Measurements from ENCODE around the gene MCF2L2. TPM values are rescaled to one million over a fixed set of nuclear protein-coding genes. Genes with fewer than 3 reads are reported as not detected.

The MCF2L2 gene
- total and polyA plus RNA-seq, 2 experiments from 2014 or later, result 6.7 to 14.6 TPM

DNA sequence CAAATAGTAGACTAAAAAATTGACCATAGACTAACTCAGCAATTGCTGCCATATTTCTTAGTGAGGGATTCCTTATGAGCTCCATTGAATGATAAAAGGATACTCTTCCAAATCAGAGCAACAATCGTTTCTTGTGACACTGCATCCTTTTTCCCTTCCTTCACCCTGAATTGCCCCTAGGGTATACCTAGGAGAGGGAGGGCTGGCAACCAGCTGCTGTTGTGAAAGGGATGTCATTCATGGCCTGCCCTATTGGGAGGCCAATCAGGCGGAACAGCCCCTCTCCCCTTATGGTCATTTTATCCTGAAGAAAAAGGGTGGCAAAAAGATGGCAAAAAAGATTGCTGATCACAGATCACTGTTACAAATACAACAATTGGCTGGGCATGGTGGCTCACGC, 149.0 kb downstream of the MCF2L2 start:
- TF ChIP-seq NANOG (IDR thresholded peaks at IDR 0.05; ENCODE audit: borderline replicate concordance), result no peak
- TF ChIP-seq EZH2 (IDR thresholded peaks at IDR 0.05; ENCODE audit: low read depth, unreplicated experiment), result no peak
- Histone ChIP-seq H3K27ac (ENCODE audit: low read depth) (no peak overlapping the region), H3K36me3 (ENCODE audit: insufficient read depth) (no peaks in the 10 kb centered on the region), H3K27me3 (ENCODE audit: insufficient read depth) (no peaks in the 10 kb centered on the region), H3F3A (replicated peaks; ENCODE audit: low read depth) (no peaks in the 10 kb centered on the region), H2AFZ (no peak overlapping the region), H3K9me2 (ENCODE audit: insufficient read depth) (no peaks in the 10 kb centered on the region), H3K4me3 (no peak overlapping the region), H4K20me1 (replicated peaks; ENCODE audit: insufficient read depth) (no peaks in the 10 kb centered on the region), H3K4me2 (no peak overlapping the region), H3K4me1 (ENCODE audit: insufficient read depth) (peaks cover 8% of the 10 kb centered on the region; the same call in 1 of the 2 replicates), H3K79me2 (replicated peaks; ENCODE audit: insufficient read depth) (no peaks in the 10 kb centered on the region)
- Mint-ChIP-seq H3K36me3 (ENCODE audit: low read depth) (peaks cover 3% of the 10 kb centered on the region; the same call in 1 of the 3 replicates), H3K4me3 (no peak overlapping the region), H3K9me3 (no peaks in the 10 kb centered on the region), H3K27me3 (ENCODE audit: insufficient read depth, low read depth, poor library complexity) (no peaks in the 10 kb centered on the region), H3K27ac (no peak overlapping the region), H3K4me1 (peaks cover 7% of the 10 kb centered on the region)
- ATAC-seq (peak; percentile 74), DNase-seq (ENCODE audit: low spot score) (no peak)

DNA sequence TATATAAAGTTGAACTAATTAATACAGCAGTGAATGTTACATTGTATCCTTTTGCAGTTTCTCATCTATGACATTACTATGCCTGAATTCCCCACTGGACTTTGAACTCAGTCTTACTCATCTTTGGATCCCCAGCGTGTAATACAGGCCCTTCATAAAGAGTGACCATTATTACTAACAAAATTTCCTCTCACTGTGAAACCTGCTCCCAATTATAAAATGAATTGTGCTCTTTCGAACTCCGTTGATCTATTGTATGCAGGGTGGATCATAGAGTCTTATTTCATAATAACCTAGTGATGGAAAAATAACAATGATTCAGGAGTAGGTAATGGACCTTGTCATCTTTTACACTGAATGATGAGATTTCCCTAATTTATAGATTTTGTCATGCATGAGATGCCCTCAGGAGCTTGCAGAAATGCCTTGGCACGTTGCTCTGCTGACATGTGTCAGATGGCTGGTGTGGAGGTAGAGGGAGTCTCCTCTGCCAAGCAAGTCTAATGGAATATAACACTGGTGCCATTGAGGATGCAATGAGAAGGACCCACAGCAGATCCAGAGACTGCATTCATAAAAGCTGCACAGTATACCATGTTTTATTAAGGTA, 149.8 kb downstream of the MCF2L2 start:
- Histone ChIP-seq H2AFZ (no peak overlapping the region), H3K79me2 (replicated peaks; ENCODE audit: insufficient read depth) (no peaks in the 10 kb centered on the region), H3K27ac (ENCODE audit: low read depth) (no peak overlapping the region), H3K36me3 (ENCODE audit: insufficient read depth) (no peaks in the 10 kb centered on the region), H3K4me3 (no peak overlapping the region), H3K4me2 (no peak overlapping the region), H3K9me2 (ENCODE audit: insufficient read depth) (no peaks in the 10 kb centered on the region), H4K20me1 (replicated peaks; ENCODE audit: insufficient read depth) (no peaks in the 10 kb centered on the region), H3K4me1 (ENCODE audit: insufficient read depth) (peaks cover 8% of the 10 kb centered on the region; the same call in 1 of the 2 replicates), H3F3A (replicated peaks; ENCODE audit: low read depth) (no peaks in the 10 kb centered on the region), H3K27me3 (ENCODE audit: insufficient read depth) (no peaks in the 10 kb centered on the region)
- H3K36me3 Mint-ChIP-seq (ENCODE audit: low read depth), result no peaks in the 10 kb centered on the region
- H3K4me1 Mint-ChIP-seq, result peaks cover 7% of the 10 kb centered on the region
- DNase-seq (ENCODE audit: low spot score), result no peak
- no peak for ATAC-seq
- no peak overlapping the region for H3K4me3 Mint-ChIP-seq
- no peaks in the 10 kb centered on the region for H3K9me3 Mint-ChIP-seq
- no peaks in the 10 kb centered on the region for H3K27me3 Mint-ChIP-seq (ENCODE audit: insufficient read depth, low read depth, poor library complexity)
- TF ChIP-seq POLR2AphosphoS5 (IDR thresholded peaks at IDR 0.05; ENCODE audit: low read depth), result no peak
- TF ChIP-seq ZNF331 (CRISPR knock-in tag; IDR thresholded peaks at IDR 0.05; ENCODE audit: low read depth), result no peak
- no peak for TF ChIP-seq CREB1 (CRISPR knock-in tag; IDR thresholded peaks at IDR 0.05; ENCODE audit: low read depth)
- TF ChIP-seq, protein P1, sequence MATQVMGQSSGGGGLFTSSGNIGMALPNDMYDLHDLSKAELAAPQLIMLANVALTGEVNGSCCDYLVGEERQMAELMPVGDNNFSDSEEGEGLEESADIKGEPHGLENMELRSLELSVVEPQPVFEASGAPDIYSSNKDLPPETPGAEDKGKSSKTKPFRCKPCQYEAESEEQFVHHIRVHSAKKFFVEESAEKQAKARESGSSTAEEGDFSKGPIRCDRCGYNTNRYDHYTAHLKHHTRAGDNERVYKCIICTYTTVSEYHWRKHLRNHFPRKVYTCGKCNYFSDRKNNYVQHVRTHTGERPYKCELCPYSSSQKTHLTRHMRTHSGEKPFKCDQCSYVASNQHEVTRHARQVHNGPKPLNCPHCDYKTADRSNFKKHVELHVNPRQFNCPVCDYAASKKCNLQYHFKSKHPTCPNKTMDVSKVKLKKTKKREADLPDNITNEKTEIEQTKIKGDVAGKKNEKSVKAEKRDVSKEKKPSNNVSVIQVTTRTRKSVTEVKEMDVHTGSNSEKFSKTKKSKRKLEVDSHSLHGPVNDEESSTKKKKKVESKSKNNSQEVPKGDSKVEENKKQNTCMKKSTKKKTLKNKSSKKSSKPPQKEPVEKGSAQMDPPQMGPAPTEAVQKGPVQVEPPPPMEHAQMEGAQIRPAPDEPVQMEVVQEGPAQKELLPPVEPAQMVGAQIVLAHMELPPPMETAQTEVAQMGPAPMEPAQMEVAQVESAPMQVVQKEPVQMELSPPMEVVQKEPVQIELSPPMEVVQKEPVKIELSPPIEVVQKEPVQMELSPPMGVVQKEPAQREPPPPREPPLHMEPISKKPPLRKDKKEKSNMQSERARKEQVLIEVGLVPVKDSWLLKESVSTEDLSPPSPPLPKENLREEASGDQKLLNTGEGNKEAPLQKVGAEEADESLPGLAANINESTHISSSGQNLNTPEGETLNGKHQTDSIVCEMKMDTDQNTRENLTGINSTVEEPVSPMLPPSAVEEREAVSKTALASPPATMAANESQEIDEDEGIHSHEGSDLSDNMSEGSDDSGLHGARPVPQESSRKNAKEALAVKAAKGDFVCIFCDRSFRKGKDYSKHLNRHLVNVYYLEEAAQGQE (IDR thresholded peaks at IDR 0.05; ENCODE audit: unreplicated experiment), result no peak
- TF ChIP-seq, protein P2, sequence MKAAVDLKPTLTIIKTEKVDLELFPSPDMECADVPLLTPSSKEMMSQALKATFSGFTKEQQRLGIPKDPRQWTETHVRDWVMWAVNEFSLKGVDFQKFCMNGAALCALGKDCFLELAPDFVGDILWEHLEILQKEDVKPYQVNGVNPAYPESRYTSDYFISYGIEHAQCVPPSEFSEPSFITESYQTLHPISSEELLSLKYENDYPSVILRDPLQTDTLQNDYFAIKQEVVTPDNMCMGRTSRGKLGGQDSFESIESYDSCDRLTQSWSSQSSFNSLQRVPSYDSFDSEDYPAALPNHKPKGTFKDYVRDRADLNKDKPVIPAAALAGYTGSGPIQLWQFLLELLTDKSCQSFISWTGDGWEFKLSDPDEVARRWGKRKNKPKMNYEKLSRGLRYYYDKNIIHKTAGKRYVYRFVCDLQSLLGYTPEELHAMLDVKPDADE (IDR thresholded peaks at IDR 0.05), result no peak
- no peak for TF ChIP-seq EZH2phosphoT487 (IDR thresholded peaks at IDR 0.05; ENCODE audit: unreplicated experiment)
- TF ChIP-seq EZH2 (IDR thresholded peaks at IDR 0.05; ENCODE audit: low read depth, unreplicated experiment), result no peak
- H3K27ac Mint-ChIP-seq, result no peak overlapping the region

Data from GM23338 (cell line).